Left renal cortex interstitium (tissue), 4 donors: ENCODE data around the gene OTUB2. TPM values are rescaled to one million over a fixed set of nuclear protein-coding genes. Genes with fewer than 3 reads are reported as not detected.

ENCODE experiments used
- DNase-seq, 4 donors: peaks; one replicate each; pipeline ENCODE4 v3.0.0-alpha.2; 2013; ENCODE audit warnings: low read depth in 4 of 4, low spot score in 2 of 4, missing footprints in 1 of 4
- polyA plus RNA-seq, 4 donors: library from polyadenylated mRNA; unstranded; fragments of 120-200 nt; gene quantifications; one replicate each; pipeline ENCODE4 v1.2.1, GENCODE V29; 2013; ENCODE audit not compliant: insufficient read length in 4 of 4

Gene OTUB2
- polyA plus RNA-seq, 4 donors: 4.2 to 5.0 (median 4.6) TPM

DNA sequence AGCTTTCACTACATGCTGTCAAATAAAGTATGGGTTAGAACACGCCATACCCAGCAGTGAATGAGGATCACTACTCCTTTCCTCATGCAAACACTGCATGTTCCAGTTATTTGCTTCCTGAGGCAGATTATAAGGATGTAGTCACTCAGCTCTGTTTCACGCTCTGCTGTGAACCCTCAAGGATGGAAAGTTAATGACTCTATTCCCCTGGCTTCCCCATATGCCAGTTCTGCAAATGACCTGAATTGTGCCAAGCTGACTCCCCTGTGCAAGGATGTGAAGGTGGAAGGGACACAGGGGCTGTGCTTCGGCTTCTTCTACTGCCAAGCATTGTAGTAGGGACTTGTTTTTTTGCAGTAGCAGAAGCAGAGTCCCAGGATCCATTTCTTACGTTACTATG, 61.8 kb downstream of the OTUB2 start:
- no peak for DNase-seq

DNA sequence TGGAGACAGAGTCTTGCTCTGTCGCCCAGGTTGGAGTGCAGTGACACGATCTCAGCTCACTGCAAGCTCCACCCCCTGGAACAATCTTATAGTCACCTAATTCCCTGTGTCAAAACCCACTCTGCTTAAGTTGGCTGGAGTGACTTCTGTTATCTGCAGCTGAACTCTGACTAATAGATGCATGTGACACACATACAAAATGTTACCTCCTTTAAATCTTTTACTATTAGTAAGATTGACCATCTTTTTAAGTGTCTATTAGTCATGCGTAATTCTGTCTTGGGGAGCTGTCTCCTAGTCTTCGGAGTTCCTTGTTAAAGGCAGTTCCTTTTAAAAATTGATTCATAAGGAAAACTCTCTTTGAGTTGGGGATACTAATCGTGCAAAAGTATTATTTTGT, 62.4 kb downstream of the OTUB2 start:
- DNase-seq: no peak

DNA sequence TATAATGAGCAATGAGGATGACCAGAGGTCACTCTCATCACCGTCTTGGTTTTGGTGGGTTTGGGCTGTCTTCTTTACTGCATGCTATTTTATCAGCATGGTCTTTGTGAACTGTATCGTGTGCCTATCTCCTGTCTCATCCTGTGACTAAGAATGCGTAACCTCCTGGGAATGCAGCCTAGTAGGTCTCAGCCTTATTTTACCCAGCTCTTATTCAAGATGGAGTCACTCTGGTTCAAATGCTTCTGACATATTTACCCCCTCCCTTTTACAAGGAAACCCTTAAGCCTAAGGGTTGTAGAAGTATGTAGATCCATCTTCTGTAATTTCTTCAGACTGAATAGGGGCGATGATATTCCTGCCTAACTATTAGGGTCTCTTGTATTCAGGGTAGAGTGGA, 63.3 kb downstream of the OTUB2 start:
- no peak for DNase-seq

DNA sequence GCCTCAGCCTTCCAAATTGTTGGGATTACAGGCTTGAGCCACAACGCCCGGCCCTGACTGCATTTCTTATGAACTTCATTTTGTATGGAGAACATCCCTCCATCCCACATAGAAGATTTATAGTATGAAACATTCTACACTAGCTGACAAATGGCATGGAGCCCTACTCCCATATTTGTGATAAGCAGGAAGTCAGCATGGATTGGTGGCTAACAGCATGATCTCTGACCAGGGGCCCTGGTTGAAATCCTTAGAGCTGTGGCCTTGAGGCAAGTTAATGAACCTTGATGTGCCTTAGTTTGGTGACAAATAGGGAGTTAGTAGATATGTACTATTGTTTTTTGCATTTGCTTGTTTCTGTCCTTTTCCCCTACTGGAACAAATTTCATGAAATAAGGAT, 67.3 kb downstream of the OTUB2 start:
- DNase-seq: no peak

DNA sequence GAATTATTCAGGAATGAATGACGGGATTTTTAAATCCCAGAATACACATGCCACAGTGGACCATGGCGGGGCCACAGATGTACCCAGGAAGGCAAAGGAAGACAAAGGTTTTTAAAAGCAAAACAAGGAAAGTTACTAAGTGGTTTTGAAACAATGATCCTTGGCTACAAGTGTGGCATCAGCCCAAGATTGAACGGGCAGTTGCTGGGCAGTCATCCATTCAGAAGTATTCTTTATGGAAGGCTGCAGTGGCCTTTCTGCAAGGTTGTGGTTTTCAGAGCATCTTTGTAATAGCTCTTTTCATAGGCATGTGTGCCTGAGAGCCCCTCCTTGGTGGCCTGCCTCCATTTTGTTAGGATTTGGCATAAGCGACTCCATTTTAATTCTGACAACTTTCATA, 71.0 kb downstream of the OTUB2 start:
- no peak for DNase-seq

Other genes with a start within 250 kb of the OTUB2 start
- 1 to 10 TPM; 1.1 to 1.5 (median 1.3) TPM for gene PRIMA1, start 237.9 kb upstream of the OTUB2 start, polyA plus RNA-seq
- under 1 TPM in 1 of 4 donors, not detected in 3; 0.09 TPM for gene FAM181A, start 99.0 kb upstream of the OTUB2 start, polyA plus RNA-seq
- under 1 TPM; 0.30 to 0.59 (median 0.42) TPM for gene ASB2, start 49.8 kb upstream of the OTUB2 start, polyA plus RNA-seq
- not detected for gene CCDC197, start 29.0 kb upstream of the OTUB2 start, polyA plus RNA-seq
- 100 to 1,000 TPM; 155 to 187 (median 166) TPM for gene DDX24, start 54.9 kb downstream of the OTUB2 start, polyA plus RNA-seq
- 10 to 100 TPM; 25.5 to 33.0 (median 31.5) TPM for gene IFI27L1, start 55.0 kb downstream of the OTUB2 start, polyA plus RNA-seq
- 1 to 10 TPM; 4.4 to 8.2 (median 6.3) TPM for gene IFI27, start 84.4 kb downstream of the OTUB2 start, polyA plus RNA-seq
- gene IFI27L2, start 103.3 kb downstream of the OTUB2 start, polyA plus RNA-seq: 10 to 100 TPM; 18.3 to 47.3 (median 24.0) TPM
- under 1 TPM; 0.25 to 0.28 (median 0.28) TPM for gene PPP4R4, start 148.0 kb downstream of the OTUB2 start, polyA plus RNA-seq